KBM-7 (cell line): ENCODE results near the gene PYGL.
A peak's percentile ranks its signal among the peaks of the same experiment; 100 is the strongest.
"Not testable (repeated sequence)": the region's sequence is repeated elsewhere in the genome, so short reads cannot be mapped to it uniquely, and the experiment has no call there.

ENCODE experiments used
- DNase-seq: peaks from one replicate; pipeline ENCODE4 v3.0.0-alpha.2; 2015
- in situ Hi-C: fragments of 300-500 bp; cut with MboI; formaldehyde crosslinking; loops from 2 replicates; pipeline ENCODE4 v1.14.3; 2020; ENCODE audit warnings: low sequenced_read_pairs, low pct_unique_long_range_greater_than_20kb, mixed read lengths

The PYGL gene

GRCh38 chr14:50932156-50932555 is 12.1 kb downstream of the PYGL start:
- in situ Hi-C loops: no loop called here
- DNase-seq: no peak

GRCh38 chr14:50931559-50931958 is 12.7 kb downstream of the PYGL start:
- in situ Hi-C loops: no loop called here
- DNase-seq: no peak

GRCh38 chr14:50929506-50929905 is 14.8 kb downstream of the PYGL start:
- DNase-seq: no peak
- in situ Hi-C loops: no loop called here

GRCh38 chr14:50928002-50928635 is 16.2 kb downstream of the PYGL start:
- peak; percentile 87 for DNase-seq

DNA sequence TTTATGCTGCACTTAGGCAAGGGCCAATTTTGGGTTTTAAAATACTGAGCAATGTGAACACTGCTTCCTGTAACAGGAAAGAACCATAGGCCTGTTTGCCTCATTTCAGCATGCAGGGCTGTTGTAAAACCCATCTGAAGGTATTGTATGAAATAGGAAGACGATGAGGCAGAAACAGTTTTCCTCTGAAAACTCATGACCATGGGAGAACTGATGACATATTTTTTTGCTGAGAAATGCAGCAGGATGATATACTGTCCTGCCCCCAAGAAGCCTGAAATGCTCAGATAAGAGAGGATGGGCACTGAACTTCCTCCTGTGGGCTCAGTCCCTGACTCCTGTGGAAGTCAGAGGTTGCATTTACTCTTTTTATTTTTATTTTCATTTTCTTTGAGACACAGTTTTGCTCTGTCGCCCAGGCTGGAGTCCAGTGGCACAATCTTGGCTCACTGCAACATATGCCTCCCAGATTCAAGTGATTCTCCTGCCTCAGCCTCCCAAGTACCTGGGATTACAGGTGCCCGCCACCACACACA is 17.4 kb downstream of the PYGL start:
- DNase-seq: peak; percentile 92
- in situ Hi-C loops: no loop called here

More at GRCh38 chr14:50928002-50928635, 16.2 kb downstream of the PYGL start:
- in situ Hi-C loops: no loop called here

DNA sequence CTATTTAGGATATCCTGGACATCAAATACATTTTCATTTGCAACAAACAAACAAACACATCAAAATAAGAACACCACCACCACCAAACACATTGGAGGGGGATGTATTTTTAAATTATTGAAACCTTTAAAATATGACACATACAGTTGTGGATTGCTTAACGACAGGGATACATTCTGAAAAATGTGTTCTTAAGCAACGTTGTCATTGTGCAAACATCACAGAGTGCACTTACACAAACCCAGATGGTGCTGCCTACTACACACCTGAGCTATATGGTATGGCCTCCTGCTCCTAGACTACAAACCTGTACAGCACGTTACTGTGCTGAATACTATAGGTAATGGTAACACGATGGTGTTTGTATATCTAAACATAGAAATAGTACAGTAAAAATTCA is 19.4 kb downstream of the PYGL start:
- no peak for DNase-seq
- in situ Hi-C loops: no loop called here

GRCh38 chr14:50924236-50924635 is 20.0 kb downstream of the PYGL start:
- DNase-seq: no peak
- in situ Hi-C loops: no loop called here

DNA sequence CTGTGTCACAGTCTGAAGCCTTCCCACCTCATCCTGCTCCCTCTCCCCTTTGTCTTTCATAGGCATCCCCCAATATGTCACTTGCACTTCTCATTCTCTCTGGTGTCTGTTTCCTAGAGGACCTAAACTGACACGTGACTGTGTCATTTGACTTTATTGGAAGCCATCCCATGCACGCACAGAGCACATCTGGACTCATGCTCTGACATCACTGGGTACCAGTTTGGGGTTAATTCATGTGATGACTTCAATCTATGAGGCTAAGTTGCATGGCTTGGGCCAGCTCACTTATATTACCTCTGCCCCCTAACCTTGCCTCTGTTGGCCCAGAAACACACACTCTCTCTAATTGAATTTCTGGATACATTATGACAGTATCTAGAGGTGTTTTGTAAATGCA is 21.5 kb downstream of the PYGL start:
- no peak for DNase-seq
- in situ Hi-C loops: no loop called here

- in situ Hi-C loops: no loop called here
- DNase-seq: no peak
These were observed 23.6 kb downstream of the PYGL start for GRCh38 chr14:50920482-50921230.

DNA sequence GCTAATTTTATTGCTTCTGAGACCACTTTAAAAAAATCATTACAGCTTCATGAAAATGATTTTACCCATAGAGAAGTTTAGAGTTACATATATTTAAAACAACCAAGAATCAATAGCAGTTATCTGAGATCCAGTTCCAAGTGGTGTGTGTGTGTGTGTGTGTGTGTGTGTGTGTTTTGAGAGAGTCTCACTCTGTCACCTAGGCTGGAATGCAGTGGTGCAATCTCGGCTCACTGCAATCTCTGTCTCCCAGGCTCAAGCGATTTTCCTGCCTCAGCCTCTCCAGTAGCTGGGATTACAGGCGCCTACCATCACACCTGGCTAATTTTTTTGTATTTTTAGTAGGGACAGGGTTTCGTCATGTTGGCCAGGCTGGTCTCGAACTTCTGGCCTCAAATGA is 24.8 kb downstream of the PYGL start:
- DNase-seq, in situ Hi-C loops: not testable (repeated sequence)

GRCh38 chr14:50917449-50917848 is 26.8 kb downstream of the PYGL start:
- in situ Hi-C loops: no loop called here

GRCh38 chr14:50910495-50911420 is 33.5 kb downstream of the PYGL start:
- in situ Hi-C loops: no loop called here
- no peak for DNase-seq

More at GRCh38 chr14:50917449-50917848, 26.8 kb downstream of the PYGL start:
- DNase-seq: no peak

DNA sequence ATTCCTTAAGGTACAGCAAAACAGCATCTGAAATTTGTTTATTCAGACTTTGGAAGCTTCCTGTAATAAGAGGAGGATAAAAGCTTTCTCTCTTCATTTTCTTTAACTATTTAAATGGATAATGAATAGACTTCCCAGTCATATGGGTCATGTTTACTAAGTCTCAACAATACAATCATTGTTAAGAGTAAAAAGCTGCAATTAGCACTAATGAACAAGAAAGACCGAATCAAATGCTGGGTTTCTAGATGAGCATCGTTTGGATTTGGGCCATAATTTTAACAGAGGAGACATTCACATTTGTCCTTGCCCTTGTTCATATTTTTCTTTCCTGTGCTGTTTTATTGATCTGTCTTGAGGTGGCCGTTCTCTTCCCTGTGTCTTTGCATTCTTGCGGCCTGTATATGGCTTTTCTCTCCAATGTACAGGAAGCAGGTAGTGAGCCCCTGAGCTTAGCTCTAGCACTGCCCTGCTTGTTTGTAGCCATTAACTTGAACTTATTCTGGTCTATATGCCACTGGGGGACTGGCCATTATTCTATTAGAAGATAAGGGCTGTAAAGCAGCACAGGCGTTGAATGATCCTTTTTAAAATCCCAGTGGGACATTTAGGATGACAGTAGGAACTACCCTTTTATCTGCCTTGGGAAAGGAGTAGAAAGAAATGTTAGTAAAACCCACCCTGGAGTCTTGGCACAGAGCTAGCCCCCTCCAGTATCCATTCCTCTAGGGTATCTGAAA is 37.8 kb downstream of the PYGL start:
- no peak for DNase-seq
- in situ Hi-C loops: no loop called here

DNA sequence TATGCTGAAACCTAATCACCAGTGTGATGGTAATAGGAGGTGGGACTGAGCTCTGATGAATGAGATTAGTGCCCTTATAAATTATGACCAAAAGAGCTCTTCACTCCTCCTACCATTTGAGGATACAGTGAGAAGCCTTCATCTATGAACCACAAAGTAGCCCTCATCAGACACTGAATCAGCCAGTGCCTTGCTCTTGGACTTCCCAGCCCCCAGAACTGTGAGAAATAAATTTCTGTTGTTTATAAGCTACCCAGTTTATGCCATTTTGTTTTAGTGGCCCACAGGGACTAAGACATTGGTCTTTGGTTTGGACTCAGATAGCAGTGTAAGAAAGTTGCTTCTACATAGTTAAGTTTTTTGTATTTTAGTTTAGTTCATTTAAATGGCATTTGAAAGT is 39.6 kb downstream of the PYGL start:
- no peak for DNase-seq
- in situ Hi-C loops: no loop called here

- no peak for DNase-seq
- in situ Hi-C loops: no loop called here
These were observed 42.9 kb downstream of the PYGL start for GRCh38 chr14:50901361-50901760.

DNA sequence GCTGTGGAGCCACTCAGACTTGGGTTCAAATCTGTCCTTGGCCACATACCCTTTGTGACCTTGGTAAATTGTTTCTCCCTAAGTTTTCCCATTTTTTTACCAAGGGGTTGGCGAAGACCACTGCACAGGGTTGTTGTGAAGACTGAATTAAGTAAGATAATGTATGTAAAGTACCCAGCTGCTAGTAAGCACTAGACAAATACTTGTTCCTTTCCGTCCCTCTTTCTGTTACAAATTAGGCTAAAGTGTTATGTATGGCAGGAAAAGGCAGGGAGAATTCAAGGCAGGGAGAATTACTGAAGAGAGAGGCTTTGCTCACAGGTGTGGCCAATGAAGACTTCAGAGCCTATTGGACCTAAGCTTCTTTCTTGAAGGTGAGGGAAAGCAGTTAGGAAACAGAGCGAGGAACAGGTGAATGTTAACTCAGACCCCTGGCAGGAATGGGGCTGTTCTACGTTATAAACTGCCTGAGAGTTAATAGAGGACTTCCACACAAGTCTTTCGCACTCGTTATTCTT is 46.6 kb downstream of the PYGL start:
- in situ Hi-C loops: no loop called here
- DNase-seq: no peak

- DNase-seq, in situ Hi-C loops: not testable (repeated sequence)
These were observed 47.3 kb downstream of the PYGL start for GRCh38 chr14:50897005-50897404.

GRCh38 chr14:50896421-50896820 is 47.9 kb downstream of the PYGL start:
- in situ Hi-C loops, DNase-seq: not testable (repeated sequence)

- in situ Hi-C loops: no loop called here
- DNase-seq: peak; percentile 19
These were observed 52.0 kb downstream of the PYGL start for GRCh38 chr14:50892255-50892654.
